Activated B cell treated with CpG ODN at 0.5 μM for 24 hours (primary cell): ENCODE results near the gene GAGE12F. TPM values are rescaled to one million over a fixed set of nuclear protein-coding genes. Genes with fewer than 3 reads are reported as not detected.
"Not testable (repeated sequence)": the region's sequence is repeated elsewhere in the genome, so short reads cannot be mapped to it uniquely, and the experiment has no call there.

ENCODE experiments used
- ATAC-seq: fragments of 200-7000 bp; cut with Tn5 transposase; one replicate; pipeline ENCODE4 v1.10.0; 2021; ENCODE audit warnings: low read depth, mild to moderate bottlenecking, moderate library complexity
- CTCF ChIA-PET: fragments of 350-600 bp; sonication (Branson Sonifier 250); formaldehyde crosslinking; loops from one replicate; lab custom pipeline; 2021; ENCODE audit warnings: antibody characterized with exemption; lab: Charles Lee
- POLR2A ChIA-PET: fragments of 350-600 bp; sonication (Branson Sonifier 250); formaldehyde crosslinking; loops from one replicate; lab custom pipeline; 2021; ENCODE audit warnings: antibody characterized with exemption; lab: Charles Lee
- DNase-seq: peaks from one replicate; pipeline ENCODE4 v3.0.0; 2022
- H3K27ac Mint-ChIP-seq: one replicate; pipeline ENCODE4 v1.8.0; 2020; ENCODE audit warnings: mixed read lengths
- H3K27me3 Mint-ChIP-seq: one replicate; pipeline ENCODE4 v1.8.0; 2021; ENCODE audit warnings: mixed read lengths
- H3K36me3 Mint-ChIP-seq: one replicate; pipeline ENCODE4 v1.8.0; 2021; ENCODE audit warnings: low read depth, mixed read lengths
- H3K4me1 Mint-ChIP-seq: one replicate; pipeline ENCODE4 v1.8.0; 2021; ENCODE audit warnings: mixed read lengths
- H3K4me3 Mint-ChIP-seq: one replicate; pipeline ENCODE4 v1.8.0; 2020; ENCODE audit warnings: mild to moderate bottlenecking, mixed read lengths
- H3K9me3 Mint-ChIP-seq: one replicate; pipeline ENCODE4 v1.8.0; 2020; ENCODE audit warnings: mixed read lengths
- intact Hi-C: fragments of 100-400 bp; cut with micrococcal nuclease; formaldehyde crosslinking; loops from one replicate; pipeline ENCODE4 v1.15.1; 2024
- total RNA-seq: library from RNA; stranded (reverse); gene quantifications from 2 replicates; pipeline ENCODE4 v1.2.3, GENCODE V29; 2022

Gene GAGE12F, protein sequence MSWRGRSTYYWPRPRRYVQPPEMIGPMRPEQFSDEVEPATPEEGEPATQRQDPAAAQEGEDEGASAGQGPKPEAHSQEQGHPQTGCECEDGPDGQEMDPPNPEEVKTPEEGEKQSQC
- not detected in 2 replicates for total RNA-seq

DNA sequence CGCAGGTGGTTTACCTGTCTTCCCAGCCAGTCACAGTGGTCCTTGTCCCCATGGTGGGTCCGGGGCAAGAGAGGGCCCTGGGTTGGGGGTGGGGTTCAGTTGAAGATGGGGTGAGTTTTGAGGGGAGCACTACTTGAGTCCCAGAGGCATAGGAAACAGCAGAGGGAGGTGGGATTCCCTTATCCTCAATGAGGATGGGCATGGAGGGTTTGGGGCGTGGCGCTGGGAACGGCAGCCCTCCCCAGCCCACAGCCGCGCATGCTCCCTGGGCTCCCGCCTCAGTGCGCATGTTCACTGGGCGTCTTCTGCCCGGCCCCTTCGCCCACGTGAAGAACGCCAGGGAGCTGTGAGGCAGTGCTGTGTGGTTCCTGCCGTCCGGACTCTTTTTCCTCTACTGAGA, at the start of gene GAGE12F:
GAGE12F (plus strand) TSS at position 301 of the 400 bp plus-strand sequence. CDS start 1,155 bp downstream, outside the sequence.
- CTCF ChIA-PET, H3K9me3 Mint-ChIP-seq, ATAC-seq, intact Hi-C loops, H3K27ac Mint-ChIP-seq, H3K36me3 Mint-ChIP-seq, H3K27me3 Mint-ChIP-seq, POLR2A ChIA-PET, DNase-seq, H3K4me1 Mint-ChIP-seq, H3K4me3 Mint-ChIP-seq: not testable (repeated sequence)

DNA sequence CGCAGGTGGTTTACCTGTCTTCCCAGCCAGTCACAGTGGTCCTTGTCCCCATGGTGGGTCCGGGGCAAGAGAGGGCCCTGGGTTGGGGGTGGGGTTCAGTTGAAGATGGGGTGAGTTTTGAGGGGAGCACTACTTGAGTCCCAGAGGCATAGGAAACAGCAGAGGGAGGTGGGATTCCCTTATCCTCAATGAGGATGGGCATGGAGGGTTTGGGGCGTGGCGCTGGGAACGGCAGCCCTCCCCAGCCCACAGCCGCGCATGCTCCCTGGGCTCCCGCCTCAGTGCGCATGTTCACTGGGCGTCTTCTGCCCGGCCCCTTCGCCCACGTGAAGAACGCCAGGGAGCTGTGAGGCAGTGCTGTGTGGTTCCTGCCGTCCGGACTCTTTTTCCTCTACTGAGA, 28.8 kb upstream of the GAGE12F start, which contains the start of gene GAGE12C:
GAGE12C (plus strand) TSS at position 301 of the 400 bp plus-strand sequence. CDS start 1,155 bp downstream, outside the sequence.
- H3K4me1 Mint-ChIP-seq, POLR2A ChIA-PET, H3K36me3 Mint-ChIP-seq, intact Hi-C loops, DNase-seq, H3K27me3 Mint-ChIP-seq, ATAC-seq, CTCF ChIA-PET, H3K27ac Mint-ChIP-seq, H3K9me3 Mint-ChIP-seq, H3K4me3 Mint-ChIP-seq: not testable (repeated sequence)

DNA sequence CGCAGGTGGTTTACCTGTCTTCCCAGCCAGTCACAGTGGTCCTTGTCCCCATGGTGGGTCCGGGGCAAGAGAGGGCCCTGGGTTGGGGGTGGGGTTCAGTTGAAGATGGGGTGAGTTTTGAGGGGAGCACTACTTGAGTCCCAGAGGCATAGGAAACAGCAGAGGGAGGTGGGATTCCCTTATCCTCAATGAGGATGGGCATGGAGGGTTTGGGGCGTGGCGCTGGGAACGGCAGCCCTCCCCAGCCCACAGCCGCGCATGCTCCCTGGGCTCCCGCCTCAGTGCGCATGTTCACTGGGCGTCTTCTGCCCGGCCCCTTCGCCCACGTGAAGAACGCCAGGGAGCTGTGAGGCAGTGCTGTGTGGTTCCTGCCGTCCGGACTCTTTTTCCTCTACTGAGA, 19.2 kb upstream of the GAGE12F start, which contains the start of gene GAGE12D:
GAGE12D (plus strand) TSS at position 301 of the 400 bp plus-strand sequence. CDS start 1,155 bp downstream, outside the sequence.
- CTCF ChIA-PET, intact Hi-C loops: not testable (repeated sequence)

DNA sequence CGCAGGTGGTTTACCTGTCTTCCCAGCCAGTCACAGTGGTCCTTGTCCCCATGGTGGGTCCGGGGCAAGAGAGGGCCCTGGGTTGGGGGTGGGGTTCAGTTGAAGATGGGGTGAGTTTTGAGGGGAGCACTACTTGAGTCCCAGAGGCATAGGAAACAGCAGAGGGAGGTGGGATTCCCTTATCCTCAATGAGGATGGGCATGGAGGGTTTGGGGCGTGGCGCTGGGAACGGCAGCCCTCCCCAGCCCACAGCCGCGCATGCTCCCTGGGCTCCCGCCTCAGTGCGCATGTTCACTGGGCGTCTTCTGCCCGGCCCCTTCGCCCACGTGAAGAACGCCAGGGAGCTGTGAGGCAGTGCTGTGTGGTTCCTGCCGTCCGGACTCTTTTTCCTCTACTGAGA, 9.7 kb upstream of the GAGE12F start, which contains the start of gene GAGE12E:
GAGE12E (plus strand) TSS at position 301 of the 400 bp plus-strand sequence. CDS start 1,155 bp downstream, outside the sequence.
- H3K4me3 Mint-ChIP-seq, ATAC-seq, H3K9me3 Mint-ChIP-seq, H3K4me1 Mint-ChIP-seq, H3K27ac Mint-ChIP-seq, H3K27me3 Mint-ChIP-seq, intact Hi-C loops, CTCF ChIA-PET, DNase-seq, POLR2A ChIA-PET, H3K36me3 Mint-ChIP-seq: not testable (repeated sequence)

More for the DNA sequence above, 19.2 kb upstream of the GAGE12F start, which contains the start of gene GAGE12D:
- H3K27ac Mint-ChIP-seq, H3K36me3 Mint-ChIP-seq, H3K9me3 Mint-ChIP-seq, POLR2A ChIA-PET, ATAC-seq, DNase-seq, H3K4me1 Mint-ChIP-seq, H3K4me3 Mint-ChIP-seq, H3K27me3 Mint-ChIP-seq: not testable (repeated sequence)

DNA sequence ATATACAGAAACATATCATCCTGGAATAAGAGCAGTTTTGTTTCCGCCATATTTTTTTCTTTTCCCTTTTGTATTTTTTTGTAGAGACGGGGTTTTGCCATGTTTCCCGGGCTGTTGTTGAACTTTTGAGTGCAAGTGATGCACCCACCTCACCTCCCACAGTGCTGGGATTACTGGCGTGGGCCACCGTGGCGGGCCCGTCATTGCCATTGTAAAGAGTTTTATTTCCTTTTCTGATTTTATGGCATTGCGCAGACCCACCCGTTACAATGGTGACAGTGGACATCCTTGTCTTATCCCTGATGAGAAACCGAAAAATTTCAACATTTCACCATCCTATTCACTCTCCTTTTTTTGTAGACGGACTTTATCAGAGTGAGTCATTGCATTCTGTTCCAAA, 8.1 kb downstream of the GAGE12F start:
- H3K36me3 Mint-ChIP-seq, DNase-seq, intact Hi-C loops, H3K27me3 Mint-ChIP-seq, CTCF ChIA-PET, H3K4me1 Mint-ChIP-seq, POLR2A ChIA-PET, ATAC-seq, H3K4me3 Mint-ChIP-seq, H3K9me3 Mint-ChIP-seq, H3K27ac Mint-ChIP-seq: not testable (repeated sequence)

DNA sequence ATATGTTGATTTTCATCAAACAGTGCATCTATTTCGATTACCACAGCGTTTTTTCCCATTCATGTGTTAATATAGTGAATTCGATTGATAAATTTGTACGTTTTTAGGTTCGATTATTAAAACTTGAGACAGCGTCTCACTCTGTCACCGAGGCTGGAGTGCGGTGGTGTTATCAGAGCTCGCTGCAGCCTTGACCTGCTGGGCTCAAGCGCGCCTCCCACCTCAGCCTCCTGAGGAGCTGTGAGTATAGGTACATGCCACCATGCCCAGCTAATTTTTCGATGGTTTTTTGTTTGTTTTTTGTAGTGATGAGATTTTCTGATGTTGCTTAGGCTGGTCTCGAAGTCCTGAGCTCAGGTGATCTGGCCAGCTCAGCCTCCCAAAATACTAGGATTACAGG, 8.5 kb downstream of the GAGE12F start:
- H3K36me3 Mint-ChIP-seq, DNase-seq, intact Hi-C loops, H3K27me3 Mint-ChIP-seq, CTCF ChIA-PET, H3K4me1 Mint-ChIP-seq, H3K4me3 Mint-ChIP-seq, H3K27ac Mint-ChIP-seq, POLR2A ChIA-PET, H3K9me3 Mint-ChIP-seq, ATAC-seq: not testable (repeated sequence)

DNA sequence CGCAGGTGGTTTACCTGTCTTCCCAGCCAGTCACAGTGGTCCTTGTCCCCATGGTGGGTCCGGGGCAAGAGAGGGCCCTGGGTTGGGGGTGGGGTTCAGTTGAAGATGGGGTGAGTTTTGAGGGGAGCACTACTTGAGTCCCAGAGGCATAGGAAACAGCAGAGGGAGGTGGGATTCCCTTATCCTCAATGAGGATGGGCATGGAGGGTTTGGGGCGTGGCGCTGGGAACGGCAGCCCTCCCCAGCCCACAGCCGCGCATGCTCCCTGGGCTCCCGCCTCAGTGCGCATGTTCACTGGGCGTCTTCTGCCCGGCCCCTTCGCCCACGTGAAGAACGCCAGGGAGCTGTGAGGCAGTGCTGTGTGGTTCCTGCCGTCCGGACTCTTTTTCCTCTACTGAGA, 9.5 kb downstream of the GAGE12F start, which contains the start of gene GAGE12G:
GAGE12G (plus strand) TSS at position 301 of the 400 bp plus-strand sequence. CDS start 1,155 bp downstream, outside the sequence.
- ATAC-seq, H3K4me3 Mint-ChIP-seq, CTCF ChIA-PET, H3K27ac Mint-ChIP-seq, DNase-seq, H3K9me3 Mint-ChIP-seq, H3K4me1 Mint-ChIP-seq, H3K27me3 Mint-ChIP-seq, POLR2A ChIA-PET, intact Hi-C loops, H3K36me3 Mint-ChIP-seq: not testable (repeated sequence)

DNA sequence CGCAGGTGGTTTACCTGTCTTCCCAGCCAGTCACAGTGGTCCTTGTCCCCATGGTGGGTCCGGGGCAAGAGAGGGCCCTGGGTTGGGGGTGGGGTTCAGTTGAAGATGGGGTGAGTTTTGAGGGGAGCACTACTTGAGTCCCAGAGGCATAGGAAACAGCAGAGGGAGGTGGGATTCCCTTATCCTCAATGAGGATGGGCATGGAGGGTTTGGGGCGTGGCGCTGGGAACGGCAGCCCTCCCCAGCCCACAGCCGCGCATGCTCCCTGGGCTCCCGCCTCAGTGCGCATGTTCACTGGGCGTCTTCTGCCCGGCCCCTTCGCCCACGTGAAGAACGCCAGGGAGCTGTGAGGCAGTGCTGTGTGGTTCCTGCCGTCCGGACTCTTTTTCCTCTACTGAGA, 19.0 kb downstream of the GAGE12F start, which contains the start of gene GAGE12H:
GAGE12H (plus strand) TSS at position 301 of the 400 bp plus-strand sequence. CDS start 1,155 bp downstream, outside the sequence.
- ATAC-seq, H3K9me3 Mint-ChIP-seq, H3K36me3 Mint-ChIP-seq, DNase-seq, intact Hi-C loops, H3K4me3 Mint-ChIP-seq, CTCF ChIA-PET, POLR2A ChIA-PET, H3K27ac Mint-ChIP-seq, H3K4me1 Mint-ChIP-seq, H3K27me3 Mint-ChIP-seq: not testable (repeated sequence)

DNA sequence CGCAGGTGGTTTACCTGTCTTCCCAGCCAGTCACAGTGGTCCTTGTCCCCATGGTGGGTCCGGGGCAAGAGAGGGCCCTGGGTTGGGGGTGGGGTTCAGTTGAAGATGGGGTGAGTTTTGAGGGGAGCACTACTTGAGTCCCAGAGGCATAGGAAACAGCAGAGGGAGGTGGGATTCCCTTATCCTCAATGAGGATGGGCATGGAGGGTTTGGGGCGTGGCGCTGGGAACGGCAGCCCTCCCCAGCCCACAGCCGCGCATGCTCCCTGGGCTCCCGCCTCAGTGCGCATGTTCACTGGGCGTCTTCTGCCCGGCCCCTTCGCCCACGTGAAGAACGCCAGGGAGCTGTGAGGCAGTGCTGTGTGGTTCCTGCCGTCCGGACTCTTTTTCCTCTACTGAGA, 28.6 kb downstream of the GAGE12F start, which contains the start of gene GAGE2A:
GAGE2A (plus strand) TSS at position 301 of the 400 bp plus-strand sequence. CDS start 1,155 bp downstream, outside the sequence.
- CTCF ChIA-PET, H3K27ac Mint-ChIP-seq, H3K9me3 Mint-ChIP-seq, ATAC-seq, H3K4me1 Mint-ChIP-seq, H3K36me3 Mint-ChIP-seq, DNase-seq, intact Hi-C loops, H3K4me3 Mint-ChIP-seq, POLR2A ChIA-PET, H3K27me3 Mint-ChIP-seq: not testable (repeated sequence)

DNA sequence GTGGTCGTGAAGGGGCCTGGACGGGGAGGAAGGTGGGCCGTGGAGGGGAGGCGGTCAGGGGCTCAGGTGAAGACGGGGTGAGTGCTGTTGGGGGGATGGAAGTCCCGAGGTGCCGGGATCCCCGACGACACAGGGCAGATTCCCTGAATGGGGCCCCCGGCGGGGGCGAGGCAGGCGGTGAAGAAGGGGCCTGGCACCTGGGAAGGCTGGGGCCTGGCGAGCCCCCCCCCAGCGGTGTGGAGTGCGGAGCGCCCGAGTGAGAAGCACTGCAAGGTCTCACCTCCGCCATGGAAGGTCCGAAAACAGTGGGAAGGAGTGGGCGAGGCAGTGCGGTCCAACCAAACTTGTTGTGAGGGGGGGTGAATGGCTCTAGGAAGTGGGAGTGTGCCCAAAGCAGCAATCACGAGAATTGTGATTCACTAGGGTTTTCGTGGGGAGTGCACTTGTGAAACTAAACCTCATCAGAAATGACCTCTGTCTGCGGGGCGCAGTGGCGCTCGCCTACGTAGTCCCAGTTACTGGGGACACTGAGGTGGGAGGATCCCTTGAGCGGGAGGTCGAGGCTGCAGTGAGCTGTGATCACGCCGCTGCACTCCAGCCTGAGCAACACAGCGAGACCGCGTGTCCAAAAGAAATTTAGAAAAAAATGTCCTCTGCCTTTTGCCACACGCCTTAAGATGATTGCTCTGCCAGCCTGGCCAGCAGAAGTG, 29.3 kb downstream of the GAGE12F start:
- H3K27me3 Mint-ChIP-seq, ATAC-seq, H3K4me3 Mint-ChIP-seq, POLR2A ChIA-PET, DNase-seq, H3K9me3 Mint-ChIP-seq, CTCF ChIA-PET, H3K27ac Mint-ChIP-seq, H3K4me1 Mint-ChIP-seq, intact Hi-C loops, H3K36me3 Mint-ChIP-seq: not testable (repeated sequence)

DNA sequence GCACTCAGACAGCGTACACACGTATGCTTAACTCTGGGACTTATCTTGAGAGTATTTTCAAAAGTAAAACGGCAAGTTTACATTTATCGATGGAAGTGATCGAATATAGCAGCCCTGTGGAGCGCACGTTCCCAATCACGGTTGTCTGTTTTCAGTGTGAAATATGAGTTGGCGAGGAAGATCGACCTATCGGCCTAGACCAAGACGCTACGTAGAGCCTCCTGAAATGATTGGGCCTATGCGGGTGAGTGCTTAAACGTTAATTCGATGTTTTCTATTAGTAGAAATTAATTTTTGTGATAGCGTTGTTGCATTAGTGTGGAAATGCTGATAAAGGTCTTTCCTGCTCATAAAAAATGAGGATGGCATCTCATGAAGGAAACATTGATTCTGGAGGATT, 29.8 kb downstream of the GAGE12F start:
- H3K9me3 Mint-ChIP-seq, intact Hi-C loops, H3K27me3 Mint-ChIP-seq: not testable (repeated sequence)

DNA sequence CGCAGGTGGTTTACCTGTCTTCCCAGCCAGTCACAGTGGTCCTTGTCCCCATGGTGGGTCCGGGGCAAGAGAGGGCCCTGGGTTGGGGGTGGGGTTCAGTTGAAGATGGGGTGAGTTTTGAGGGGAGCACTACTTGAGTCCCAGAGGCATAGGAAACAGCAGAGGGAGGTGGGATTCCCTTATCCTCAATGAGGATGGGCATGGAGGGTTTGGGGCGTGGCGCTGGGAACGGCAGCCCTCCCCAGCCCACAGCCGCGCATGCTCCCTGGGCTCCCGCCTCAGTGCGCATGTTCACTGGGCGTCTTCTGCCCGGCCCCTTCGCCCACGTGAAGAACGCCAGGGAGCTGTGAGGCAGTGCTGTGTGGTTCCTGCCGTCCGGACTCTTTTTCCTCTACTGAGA, 38.1 kb downstream of the GAGE12F start, which contains the start of gene GAGE1:
GAGE1 (plus strand) TSS at position 301 of the 400 bp plus-strand sequence. CDS start 1,155 bp downstream, outside the sequence.
- H3K36me3 Mint-ChIP-seq, H3K27me3 Mint-ChIP-seq, ATAC-seq, CTCF ChIA-PET, DNase-seq, intact Hi-C loops, H3K4me1 Mint-ChIP-seq, H3K4me3 Mint-ChIP-seq, H3K9me3 Mint-ChIP-seq, POLR2A ChIA-PET, H3K27ac Mint-ChIP-seq: not testable (repeated sequence)

More for the DNA sequence above, 29.8 kb downstream of the GAGE12F start:
- H3K4me1 Mint-ChIP-seq, H3K36me3 Mint-ChIP-seq, ATAC-seq, H3K4me3 Mint-ChIP-seq, CTCF ChIA-PET, H3K27ac Mint-ChIP-seq, POLR2A ChIA-PET, DNase-seq: not testable (repeated sequence)
